Subcutaneous abdominal adipose tissue (tissue), 5 donors: ENCODE measurements around the gene C1GALT1.
A peak's percentile ranks its signal among the peaks of the same experiment; 100 is the strongest.
"Not testable (repeated sequence)": the region's sequence is repeated elsewhere in the genome, so short reads cannot be mapped to it uniquely, and the experiment has no call there.

Experiments
- H3K27ac ChIP-seq: one replicate; pipeline ENCODE4 v1.7.0; 2013; ENCODE audit warnings: low read depth, mild to moderate bottlenecking, inconsistent platforms, low read length, moderate library complexity
- H3K27me3 ChIP-seq, 5 donors: one replicate each; pipeline ENCODE4 v1.7.0; 2013; ENCODE audit warnings: low read length in 5 of 5, inconsistent platforms in 1 of 5; ENCODE audit not compliant: control insufficient read depth in 5 of 5, insufficient read depth in 4 of 5
- H3K36me3 ChIP-seq, 5 donors: one replicate each; pipeline ENCODE4 v1.7.0; 2013; ENCODE audit warnings: low read length in 5 of 5; ENCODE audit not compliant: control insufficient read depth in 5 of 5, insufficient read depth in 5 of 5
- H3K4me1 ChIP-seq, 5 donors: one replicate each; pipeline ENCODE4 v1.7.0; 2013; ENCODE audit warnings: low read length in 5 of 5, mild to moderate bottlenecking in 3 of 5, moderate library complexity in 1 of 5; ENCODE audit not compliant: control insufficient read depth in 5 of 5, insufficient read depth in 5 of 5
- H3K4me3 ChIP-seq, 5 donors: one replicate each; pipeline ENCODE4 v1.7.0; 2013; ENCODE audit warnings: low read length in 5 of 5, low read depth in 1 of 5
- H3K9ac ChIP-seq, 5 donors: one replicate each; pipeline ENCODE4 v1.7.0; 2013; ENCODE audit warnings: low read length in 5 of 5, mild to moderate bottlenecking in 4 of 5, moderate library complexity in 3 of 5
- H3K9me3 ChIP-seq, 5 donors: one replicate each; pipeline ENCODE4 v1.7.0; 2013; ENCODE audit warnings: low read length in 5 of 5; ENCODE audit not compliant: control insufficient read depth in 5 of 5
- donor health status: healthy.
- donor health status: healthy.
- donor health status: healthy.
- donor health status: healthy.
- donor health status: healthy.

C1GALT1 gene

GRCh38 chr7:7148798-7149481 lies 33.4 kb upstream of the C1GALT1 start:
- H3K4me3 ChIP-seq, result no peak overlapping the region
- H3K27ac ChIP-seq, result no peak overlapping the region
- no peaks in the 10 kb centered on the region for H3K27me3 ChIP-seq
- H3K9ac ChIP-seq, result no peak overlapping the region
- H3K9me3 ChIP-seq, result peaks cover 0 to 3% (median 0%) of the 10 kb centered on the region in 5 donors
- H3K4me1 ChIP-seq, result no peaks in the 10 kb centered on the region
- H3K36me3 ChIP-seq, result no peaks in the 10 kb centered on the region

- no peaks in the 10 kb centered on the region for H3K36me3 ChIP-seq
- H3K27ac ChIP-seq, result no peak overlapping the region
- H3K4me3 ChIP-seq, result no peak overlapping the region
- H3K4me1 ChIP-seq, result no peaks in the 10 kb centered on the region
- H3K9ac ChIP-seq, result no peak overlapping the region
- H3K27me3 ChIP-seq, result no peaks in the 10 kb centered on the region
- H3K9me3 ChIP-seq, result peaks cover 0 to 3% (median 0%) of the 10 kb centered on the region in 5 donors
Measured at GRCh38 chr7:7151285-7151684, 31.1 kb upstream of the C1GALT1 start.

- Histone ChIP-seq H3K4me3 (no peak overlapping the region), H3K9ac (no peak overlapping the region), H3K36me3 (no peaks in the 10 kb centered on the region), H3K27me3 (no peaks in the 10 kb centered on the region), H3K27ac (no peak overlapping the region), H3K4me1 (no peaks in the 10 kb centered on the region), H3K9me3 (peaks cover 0 to 3% (median 0%) of the 10 kb centered on the region in 5 donors)
Measured at GRCh38 chr7:7151865-7152264, 30.5 kb upstream of the C1GALT1 start.

- no peaks in the 10 kb centered on the region for H3K27me3 ChIP-seq
- no peaks in the 10 kb centered on the region for H3K36me3 ChIP-seq
- H3K9me3 ChIP-seq, result peaks cover 0 to 3% (median 0%) of the 10 kb centered on the region in 5 donors
- H3K4me1 ChIP-seq, result no peaks in the 10 kb centered on the region
- no peak overlapping the region for H3K9ac ChIP-seq
- H3K4me3 ChIP-seq, result no peak overlapping the region
- no peak overlapping the region for H3K27ac ChIP-seq
Measured at GRCh38 chr7:7152315-7152714, 30.0 kb upstream of the C1GALT1 start.

- not testable (repeated sequence) for H3K9me3 ChIP-seq, H3K36me3 ChIP-seq, H3K27ac ChIP-seq, H3K9ac ChIP-seq, H3K4me1 ChIP-seq, H3K4me3 ChIP-seq, H3K27me3 ChIP-seq
Measured at GRCh38 chr7:7154355-7154754, 28.0 kb upstream of the C1GALT1 start.

- Histone ChIP-seq H3K36me3 (no peaks in the 10 kb centered on the region), H3K4me1 (peaks cover 0 to 3% (median 0%) of the 10 kb centered on the region in 5 donors), H3K9me3 (peaks cover 0 to 3% (median 0%) of the 10 kb centered on the region in 5 donors), H3K9ac (no peak overlapping the region), H3K4me3 (no peak overlapping the region), H3K27ac (no peak overlapping the region), H3K27me3 (no peaks in the 10 kb centered on the region)
Measured at GRCh38 chr7:7156663-7157062, 25.7 kb upstream of the C1GALT1 start.

- Histone ChIP-seq H3K27me3 (no peaks in the 10 kb centered on the region), H3K36me3 (no peaks in the 10 kb centered on the region), H3K9me3 (peaks cover 0 to 3% (median 0%) of the 10 kb centered on the region in 5 donors), H3K27ac (no peak overlapping the region), H3K4me1 (peaks cover 0 to 3% (median 0%) of the 10 kb centered on the region in 5 donors), H3K4me3 (peak overlapping the region in 3 of 5 donors; percentile 0 to 26 (median 26)), H3K9ac (no peak overlapping the region)
Measured at GRCh38 chr7:7157177-7157886, 25.0 kb upstream of the C1GALT1 start.

GRCh38 chr7:7157887-7158271 lies 24.5 kb upstream of the C1GALT1 start:
- no peaks in the 10 kb centered on the region for H3K36me3 ChIP-seq
- no peak overlapping the region for H3K27ac ChIP-seq
- H3K9ac ChIP-seq, result no peak overlapping the region
- no peaks in the 10 kb centered on the region for H3K27me3 ChIP-seq
- H3K4me1 ChIP-seq, result peaks cover 0 to 3% (median 0%) of the 10 kb centered on the region in 5 donors
- peaks cover 0 to 3% (median 0%) of the 10 kb centered on the region in 5 donors for H3K9me3 ChIP-seq
- peak overlapping the region in 3 of 5 donors; percentile 0 to 26 (median 2) for H3K4me3 ChIP-seq

GRCh38 chr7:7159063-7159658 lies 23.2 kb upstream of the C1GALT1 start:
- Histone ChIP-seq H3K27ac (no peak overlapping the region), H3K27me3 (no peaks in the 10 kb centered on the region), H3K9me3 (no peaks in the 10 kb centered on the region), H3K4me1 (peaks cover 0 to 3% (median 0%) of the 10 kb centered on the region in 5 donors), H3K36me3 (no peaks in the 10 kb centered on the region), H3K4me3 (peak overlapping the region in 1 of 5 donors; percentile 18), H3K9ac (no peak overlapping the region)

GRCh38 chr7:7164591-7164990 lies 17.8 kb upstream of the C1GALT1 start:
- Histone ChIP-seq H3K27ac (no peak overlapping the region), H3K36me3 (no peaks in the 10 kb centered on the region), H3K4me1 (peaks cover 0 to 3% (median 0%) of the 10 kb centered on the region in 5 donors), H3K9ac (no peak overlapping the region), H3K27me3 (no peaks in the 10 kb centered on the region), H3K9me3 (peaks cover 0 to 3% (median 0%) of the 10 kb centered on the region in 5 donors), H3K4me3 (no peak overlapping the region)
